ENCODE measurements around the gene UBA3. TPM values are rescaled to one million over a fixed set of nuclear protein-coding genes. Genes with fewer than 3 reads are reported as not detected.

UBA3 gene
- total and polyA plus RNA-seq, 2 donors (not counting 3 experiments of a cell fraction or from before 2014, with no cell fraction given) = 39.4 to 84.6 TPM

DNA sequence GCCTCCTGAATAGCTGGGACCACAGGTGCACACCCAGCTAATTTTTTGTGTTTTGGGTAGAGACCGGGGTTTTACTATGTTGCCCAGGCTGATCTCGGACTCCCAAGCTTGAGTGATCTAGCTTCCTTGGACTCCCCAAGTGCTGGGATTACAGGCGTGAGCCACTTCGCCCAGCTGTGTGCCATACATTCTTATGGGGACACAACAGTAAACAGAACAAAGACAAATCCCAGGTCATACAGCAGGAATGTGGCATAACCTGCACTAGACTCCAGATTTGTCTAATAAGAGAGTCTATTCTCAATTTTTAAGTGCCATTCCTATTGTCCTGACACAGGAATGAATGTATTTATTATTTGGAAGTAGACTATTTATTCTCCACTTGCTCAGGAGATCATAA lies 22.2 kb upstream of the UBA3 start:
- intact Hi-C loops (cut with micrococcal nuclease) (no loop called here), dilution Hi-C loops (cut with MboI; ENCODE audit: extremely low pct_ligation_motif_present, low sequenced_read_pairs) (no loop called here)
- Histone ChIP-seq H3K36me3 (ENCODE audit: control insufficient read depth in 2 of 2, extremely low read depth in 1 of 2, insufficient read depth in 2 of 2, low read length in 2 of 2) (peaks cover 15 to 16% of the 10 kb centered on the region in 2 experiments), H3K4me3 (replicated peaks in 1 of 3; ENCODE audit: insufficient read depth in 1 of 3, low read depth in 1 of 3, low read length in 3 of 3) (no peak overlapping the region), H3K9me1 (replicated peaks; ENCODE audit: control insufficient read depth, extremely low read depth, insufficient read depth, low read length) (no peaks in the 10 kb centered on the region), H4K20me1 (replicated peaks; ENCODE audit: control insufficient read depth, extremely low read depth, insufficient read depth, low read length) (no peaks in the 10 kb centered on the region), H3K79me2 (ENCODE audit: control insufficient read depth, insufficient read depth, low read length) (peaks cover 17% of the 10 kb centered on the region), H2AFZ (ENCODE audit: low read depth, low read length) (no peak overlapping the region), H3K9me3 (replicated peaks; ENCODE audit: control insufficient read depth, insufficient read depth, low read length) (no peaks in the 10 kb centered on the region), H3K4me1 (ENCODE audit: control insufficient read depth, extremely low read depth, insufficient read depth, low read length) (peaks cover 2% of the 10 kb centered on the region), H3K27ac (ENCODE audit: insufficient read depth, low read depth, low read length) (no peak overlapping the region), H3K4me2 (ENCODE audit: insufficient read depth, low read length) (no peak overlapping the region), H3K27me3 (ENCODE audit: control insufficient read depth in 2 of 2, insufficient read depth in 2 of 2, low read length in 2 of 2) (no peaks in the 10 kb centered on the region), H3K9ac (replicated peaks; ENCODE audit: extremely low read depth, insufficient read depth, low read length) (no peak overlapping the region)
- BruUV-seq (replicated peaks) = no TSS peak
- DNase-seq (ENCODE audit: low read depth, low spot score) (no peak), FAIRE-seq (no peak)
- TF ChIP-seq GATA2 (IDR thresholded peaks at IDR 0.05; ENCODE audit: insufficient read depth, insufficient read length, low read depth, low read length) (no peak), MYC (IDR thresholded peaks at IDR 0.05; ENCODE audit: low read depth, low read length) (no peak), POLR2A (IDR thresholded peaks at IDR 0.05; ENCODE audit: low read depth, low read length) (no peak), EZH2 (IDR thresholded peaks at IDR 0.05; ENCODE audit: borderline replicate concordance, low read depth, low read length, severe bottlenecking) (no peak), POLR2AphosphoS5 (IDR thresholded peaks at IDR 0.05; ENCODE audit: insufficient read depth, low read depth, low read length) (no peak), FOS (IDR thresholded peaks at IDR 0.05; ENCODE audit: borderline replicate concordance, insufficient read depth, low read length) (no peak), JUN (IDR thresholded peaks at IDR 0.05; ENCODE audit: borderline replicate concordance, insufficient read depth, insufficient read length, low read depth) (no peak)
- TF ChIP-seq, protein P1, sequence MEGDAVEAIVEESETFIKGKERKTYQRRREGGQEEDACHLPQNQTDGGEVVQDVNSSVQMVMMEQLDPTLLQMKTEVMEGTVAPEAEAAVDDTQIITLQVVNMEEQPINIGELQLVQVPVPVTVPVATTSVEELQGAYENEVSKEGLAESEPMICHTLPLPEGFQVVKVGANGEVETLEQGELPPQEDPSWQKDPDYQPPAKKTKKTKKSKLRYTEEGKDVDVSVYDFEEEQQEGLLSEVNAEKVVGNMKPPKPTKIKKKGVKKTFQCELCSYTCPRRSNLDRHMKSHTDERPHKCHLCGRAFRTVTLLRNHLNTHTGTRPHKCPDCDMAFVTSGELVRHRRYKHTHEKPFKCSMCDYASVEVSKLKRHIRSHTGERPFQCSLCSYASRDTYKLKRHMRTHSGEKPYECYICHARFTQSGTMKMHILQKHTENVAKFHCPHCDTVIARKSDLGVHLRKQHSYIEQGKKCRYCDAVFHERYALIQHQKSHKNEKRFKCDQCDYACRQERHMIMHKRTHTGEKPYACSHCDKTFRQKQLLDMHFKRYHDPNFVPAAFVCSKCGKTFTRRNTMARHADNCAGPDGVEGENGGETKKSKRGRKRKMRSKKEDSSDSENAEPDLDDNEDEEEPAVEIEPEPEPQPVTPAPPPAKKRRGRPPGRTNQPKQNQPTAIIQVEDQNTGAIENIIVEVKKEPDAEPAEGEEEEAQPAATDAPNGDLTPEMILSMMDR (IDR thresholded peaks at IDR 0.05; ENCODE audit: extremely low read depth in 1 of 2, insufficient read depth in 1 of 2, low read depth in 1 of 2, low read length in 2 of 2) = no peak
- TF ChIP-seq, protein P2, sequence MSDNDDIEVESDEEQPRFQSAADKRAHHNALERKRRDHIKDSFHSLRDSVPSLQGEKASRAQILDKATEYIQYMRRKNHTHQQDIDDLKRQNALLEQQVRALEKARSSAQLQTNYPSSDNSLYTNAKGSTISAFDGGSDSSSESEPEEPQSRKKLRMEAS (IDR thresholded peaks at IDR 0.05; ENCODE audit: insufficient read depth, insufficient read length) = no peak
- ChIA-PET CTCF (interaction anchor here (2.1 to 4.4 kb wide), 2 partner anchors 17 to 18 kb away, joined by 5 to 26 read pairs; partner anchors contain the start of gene ARL6IP5), POLR2A (no interaction called here)

All from endothelial cell of umbilical vein (primary cell).